ENCODE results near the gene RAB36.
"Not testable (repeated sequence)": the region's sequence is repeated elsewhere in the genome, so short reads cannot be mapped to it uniquely, and the experiment has no call there.

Gene RAB36

DNA sequence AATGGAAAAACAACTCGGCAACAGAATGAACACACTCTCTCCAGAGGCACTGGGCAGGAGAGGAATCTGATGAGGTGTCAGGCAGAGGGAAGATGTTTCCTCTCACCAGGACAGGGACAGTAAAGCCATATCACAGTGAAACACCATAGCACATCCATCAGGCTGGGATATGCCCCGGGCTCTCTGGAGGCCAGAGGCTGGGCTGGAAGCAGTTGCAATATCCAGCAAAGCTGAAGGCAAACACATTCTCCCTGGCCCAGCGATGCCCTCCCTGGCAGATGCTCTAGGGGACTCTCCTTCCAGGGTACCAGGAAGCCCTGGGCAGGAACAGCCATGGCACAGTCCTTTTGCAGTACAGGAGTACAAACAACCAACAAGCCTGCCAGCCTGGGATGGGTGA is 14.6 kb upstream of the RAB36 start:
- DNase-seq (ENCODE audit: low read depth, low spot score), result no peak
- Histone ChIP-seq H3K27me3 (ENCODE audit: control insufficient read depth, insufficient read depth, low read length) (no peaks in the 10 kb centered on the region), H3K36me3 (ENCODE audit: control insufficient read depth, insufficient read depth, low read length) (no peaks in the 10 kb centered on the region), H3K9me3 (ENCODE audit: control insufficient read depth, insufficient read depth, low read length) (no peaks in the 10 kb centered on the region), H3K4me3 (ENCODE audit: low read length) (no peak overlapping the region), H3K27ac (ENCODE audit: low read length) (no peak overlapping the region), H3K4me1 (ENCODE audit: control insufficient read depth, insufficient read depth, low read length) (peaks cover 2% of the 10 kb centered on the region)
- WGBS (ENCODE audit: insufficient coverage, insufficient read length), result no CpG with 5 or more reads among the region's 3 CpGs

DNA sequence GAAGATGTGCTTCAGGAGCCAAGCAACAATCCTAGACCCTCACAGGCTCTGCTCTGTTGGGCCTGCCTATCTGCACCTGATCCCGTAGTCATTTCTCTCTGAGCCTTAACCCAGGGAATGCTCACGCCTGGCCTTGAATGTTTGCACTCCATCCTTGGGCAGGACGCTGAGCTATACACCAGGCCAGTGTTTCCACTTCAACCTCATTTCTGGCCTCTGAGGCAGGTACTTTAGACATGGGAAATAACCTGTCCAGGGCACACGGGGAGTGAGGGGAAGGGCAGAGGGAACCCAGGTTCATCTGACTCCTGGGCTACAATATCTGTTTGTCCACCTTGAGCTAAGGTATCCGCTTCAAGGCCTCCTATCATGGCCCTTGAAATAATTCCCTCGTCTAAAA is 13.3 kb upstream of the RAB36 start:
- H3K36me3 ChIP-seq (ENCODE audit: control insufficient read depth, insufficient read depth, low read length), result no peaks in the 10 kb centered on the region
- no peaks in the 10 kb centered on the region for H3K9me3 ChIP-seq (ENCODE audit: control insufficient read depth, insufficient read depth, low read length)
- no peak for DNase-seq (ENCODE audit: low read depth, low spot score)
- H3K27ac ChIP-seq (ENCODE audit: low read length), result no peak overlapping the region
- no peak overlapping the region for H3K4me3 ChIP-seq (ENCODE audit: low read length)
- H3K4me1 ChIP-seq (ENCODE audit: control insufficient read depth, insufficient read depth, low read length), result peaks cover 2% of the 10 kb centered on the region
- H3K27me3 ChIP-seq (ENCODE audit: control insufficient read depth, insufficient read depth, low read length), result no peaks in the 10 kb centered on the region
- no CpG with 5 or more reads among the region's 6 CpGs for WGBS (ENCODE audit: insufficient coverage, insufficient read length)

DNA sequence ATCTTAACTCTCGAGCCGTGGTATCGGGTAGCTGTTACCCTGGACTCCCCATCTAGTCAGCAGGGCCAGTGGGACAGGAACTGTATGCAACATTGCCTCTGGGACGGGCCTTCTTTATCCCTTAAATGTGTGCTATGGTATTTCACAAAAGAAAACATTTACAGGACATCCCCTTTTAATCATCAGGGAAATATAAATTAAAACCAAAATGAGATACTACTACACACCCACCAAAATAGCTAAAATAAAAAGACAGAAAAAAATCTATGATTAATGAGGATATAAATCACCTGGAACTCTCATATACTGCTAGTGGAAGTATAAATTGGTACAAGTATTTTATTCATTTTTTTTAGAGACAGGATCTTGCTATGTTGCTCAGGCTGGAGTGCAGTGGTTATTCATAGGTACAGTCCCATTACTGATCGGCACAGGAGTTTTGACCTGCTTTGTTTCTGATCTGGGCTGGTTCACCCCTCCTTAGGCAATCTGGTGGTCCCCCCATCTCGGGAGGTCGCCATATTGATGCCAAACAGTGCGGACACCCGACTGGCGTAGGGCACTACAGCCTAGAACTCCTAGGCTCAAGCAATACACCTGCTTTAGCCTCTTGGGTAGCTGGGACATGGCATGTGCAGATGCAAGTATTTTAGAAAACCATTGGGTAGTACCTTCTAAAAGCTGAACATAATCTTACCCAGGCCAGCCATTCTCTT is 12.7 kb upstream of the RAB36 start:
- DNase-seq (ENCODE audit: low read depth, low spot score), result no peak
- WGBS (ENCODE audit: insufficient coverage, insufficient read length), result no CpG with 5 or more reads among the region's 10 CpGs

DNA sequence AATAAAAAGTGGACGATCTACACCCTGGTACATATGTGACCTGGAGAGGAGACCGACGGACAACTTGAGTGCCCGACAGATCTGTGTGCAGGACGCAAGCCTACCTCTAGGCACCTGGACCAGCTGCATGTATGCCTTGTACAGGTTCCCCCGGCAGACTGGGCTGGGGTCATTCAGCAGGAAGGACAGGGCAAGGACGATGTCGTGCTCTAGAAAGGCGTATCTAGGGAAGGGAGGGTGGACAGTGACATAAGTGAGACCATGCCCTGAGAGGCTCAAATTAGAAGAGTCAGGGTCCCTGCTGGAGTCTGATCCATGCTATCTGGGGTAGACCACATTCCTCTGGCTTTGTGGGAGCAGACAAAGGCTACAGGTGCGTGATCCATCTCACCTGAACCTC is 11.4 kb upstream of the RAB36 start:
- WGBS (ENCODE audit: insufficient coverage, insufficient read length), result no CpG with 5 or more reads among the region's 10 CpGs
- H3K4me3 ChIP-seq (ENCODE audit: low read length), result no peak overlapping the region
- no peaks in the 10 kb centered on the region for H3K4me1 ChIP-seq (ENCODE audit: control insufficient read depth, insufficient read depth, low read length)
- H3K27ac ChIP-seq (ENCODE audit: low read length), result no peak overlapping the region
- H3K9me3 ChIP-seq (ENCODE audit: control insufficient read depth, insufficient read depth, low read length), result no peaks in the 10 kb centered on the region
- H3K27me3 ChIP-seq (ENCODE audit: control insufficient read depth, insufficient read depth, low read length), result no peaks in the 10 kb centered on the region
- H3K36me3 ChIP-seq (ENCODE audit: control insufficient read depth, insufficient read depth, low read length), result no peaks in the 10 kb centered on the region
- no peak for DNase-seq (ENCODE audit: low read depth, low spot score)

More for the DNA sequence above, 12.7 kb upstream of the RAB36 start:
- Histone ChIP-seq H3K27me3 (ENCODE audit: control insufficient read depth, insufficient read depth, low read length) (no peaks in the 10 kb centered on the region), H3K27ac (ENCODE audit: low read length) (no peak overlapping the region), H3K36me3 (ENCODE audit: control insufficient read depth, insufficient read depth, low read length) (no peaks in the 10 kb centered on the region), H3K4me1 (ENCODE audit: control insufficient read depth, insufficient read depth, low read length) (peaks cover 2% of the 10 kb centered on the region), H3K4me3 (ENCODE audit: low read length) (no peak overlapping the region), H3K9me3 (ENCODE audit: control insufficient read depth, insufficient read depth, low read length) (no peaks in the 10 kb centered on the region)

DNA sequence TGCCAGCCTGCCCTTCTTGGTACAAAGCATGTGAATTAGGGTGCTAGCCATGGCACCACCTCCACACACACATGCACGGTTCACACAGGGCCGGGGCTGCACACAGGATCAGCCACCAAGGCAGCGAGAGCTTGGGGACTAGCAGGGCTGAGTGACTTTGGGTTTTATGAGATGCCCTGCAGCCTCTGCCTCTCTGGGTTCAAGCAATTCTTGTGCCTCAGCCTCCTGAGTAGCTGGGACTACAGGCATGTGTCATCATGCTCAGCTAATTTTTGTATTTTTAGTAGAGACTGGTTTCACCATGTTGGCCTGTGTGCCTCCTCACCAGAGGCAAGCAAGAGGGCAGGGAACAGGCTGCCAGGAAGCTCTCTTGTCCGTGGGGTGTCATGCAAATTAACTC is 8.3 kb upstream of the RAB36 start:
- not testable (repeated sequence) for H3K36me3 ChIP-seq (ENCODE audit: control insufficient read depth, insufficient read depth, low read length); H3K27ac ChIP-seq (ENCODE audit: low read length); H3K4me1 ChIP-seq (ENCODE audit: control insufficient read depth, insufficient read depth, low read length); DNase-seq (ENCODE audit: low read depth, low spot score); H3K4me3 ChIP-seq (ENCODE audit: low read length); H3K27me3 ChIP-seq (ENCODE audit: control insufficient read depth, insufficient read depth, low read length); H3K9me3 ChIP-seq (ENCODE audit: control insufficient read depth, insufficient read depth, low read length)
- no CpG with 5 or more reads among the region's 4 CpGs for WGBS (ENCODE audit: insufficient coverage, insufficient read length)

DNA sequence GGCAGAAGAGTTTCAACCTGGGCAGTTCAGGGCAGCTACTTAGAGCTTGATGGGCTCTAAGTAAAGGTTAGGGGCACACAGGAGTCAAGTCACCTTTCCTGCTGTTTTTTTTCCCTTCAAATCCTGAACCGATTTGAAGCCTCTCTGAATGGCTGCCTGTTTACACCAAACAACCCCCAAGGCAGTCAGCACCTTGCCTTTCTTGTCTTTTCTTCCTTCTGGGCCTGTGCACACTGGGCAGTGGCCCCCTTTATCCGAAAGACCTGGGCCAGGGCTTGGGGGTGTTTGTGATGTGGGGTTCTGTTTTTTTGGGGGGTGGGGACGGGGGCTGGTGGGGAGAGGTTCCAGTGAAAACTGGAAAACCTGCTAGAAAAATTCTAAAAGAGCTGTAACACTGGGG is 7.8 kb upstream of the RAB36 start:
- H3K4me1 ChIP-seq (ENCODE audit: control insufficient read depth, insufficient read depth, low read length), result peaks cover 1% of the 10 kb centered on the region; the same call in 1 of the 2 replicates
- no peaks in the 10 kb centered on the region for H3K27me3 ChIP-seq (ENCODE audit: control insufficient read depth, insufficient read depth, low read length)
- no peaks in the 10 kb centered on the region for H3K36me3 ChIP-seq (ENCODE audit: control insufficient read depth, insufficient read depth, low read length)
- WGBS (ENCODE audit: insufficient coverage, insufficient read length), result no CpG with 5 or more reads among the region's 3 CpGs
- DNase-seq (ENCODE audit: low read depth, low spot score), result no peak
- H3K4me3 ChIP-seq (ENCODE audit: low read length), result no peak overlapping the region
- H3K9me3 ChIP-seq (ENCODE audit: control insufficient read depth, insufficient read depth, low read length), result no peaks in the 10 kb centered on the region
- no peak overlapping the region for H3K27ac ChIP-seq (ENCODE audit: low read length)

DNA sequence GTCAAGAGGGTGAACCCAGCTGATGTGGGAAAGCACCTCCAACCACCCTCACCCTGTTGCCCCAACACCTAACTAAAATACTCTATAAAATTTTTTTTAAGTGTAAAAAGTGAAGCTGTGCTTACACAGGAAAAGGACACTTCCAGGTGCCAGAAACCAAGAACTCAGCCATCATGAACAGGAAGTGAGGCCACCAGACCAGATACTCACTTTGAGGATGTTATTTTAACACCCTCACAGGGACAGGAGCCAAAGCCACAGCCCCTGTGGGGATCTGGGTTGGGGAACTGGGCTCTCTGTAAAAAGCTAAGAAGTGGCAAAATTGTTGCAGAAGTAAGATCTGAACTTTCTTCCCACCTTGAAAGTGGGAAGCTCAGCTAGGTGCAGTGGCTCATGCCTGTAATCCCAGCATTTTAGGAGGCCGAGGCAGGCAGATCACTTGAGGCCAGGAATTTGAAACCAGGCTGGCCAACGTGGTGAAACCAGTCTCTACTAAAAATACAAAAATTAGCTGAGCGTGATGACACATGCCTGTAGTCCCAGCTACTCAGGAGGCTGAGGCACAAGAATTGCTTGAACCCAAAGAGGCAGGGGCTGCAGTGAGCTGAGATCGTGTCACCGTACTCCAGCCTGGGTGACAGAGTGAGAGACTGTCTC is 7.2 kb upstream of the RAB36 start:
- Histone ChIP-seq H3K4me3 (ENCODE audit: low read length) (no peak overlapping the region), H3K27ac (ENCODE audit: low read length) (no peak overlapping the region)
- DNase-seq (ENCODE audit: low read depth, low spot score), result no peak

DNA sequence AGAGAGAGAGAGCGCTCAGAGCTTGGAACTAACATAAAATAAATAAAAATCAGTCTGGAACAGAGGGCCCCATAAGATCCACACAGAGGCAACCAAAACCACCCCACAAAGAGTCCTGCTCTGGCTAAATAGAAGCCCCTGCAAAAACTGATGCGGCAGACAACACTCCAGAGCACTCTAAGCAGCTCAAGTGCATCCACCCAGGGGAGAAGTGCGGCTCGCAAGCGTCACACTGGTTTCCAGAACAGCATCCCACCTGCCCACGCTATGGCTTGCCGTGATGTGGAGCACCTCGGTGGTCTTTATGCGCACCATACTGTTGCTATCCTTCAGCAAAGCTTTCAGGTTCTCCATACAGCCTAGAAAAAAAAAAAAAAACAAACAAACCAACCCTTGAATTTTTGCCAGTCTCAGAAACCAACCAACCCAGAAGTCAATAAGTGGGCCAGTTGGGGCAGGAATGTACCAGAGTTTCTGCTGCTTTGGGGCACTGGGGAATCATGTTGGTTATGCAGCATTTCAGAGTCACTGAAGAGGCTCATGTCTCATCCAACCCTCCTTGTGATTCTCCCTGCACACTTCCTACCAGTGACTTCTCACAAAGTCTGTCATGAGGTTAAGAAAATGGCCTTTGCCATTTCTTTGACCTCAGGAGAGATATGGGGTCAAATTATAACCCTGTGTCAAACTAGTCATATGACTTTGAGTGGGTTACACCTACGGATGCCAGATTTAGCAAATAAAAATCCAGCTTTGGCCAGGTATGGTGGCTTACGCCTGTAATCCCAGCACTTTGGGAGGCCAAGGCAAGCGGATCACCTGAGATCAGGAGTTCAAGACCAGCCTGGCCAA is 6.5 kb upstream of the RAB36 start:
- H3K4me1 ChIP-seq (ENCODE audit: control insufficient read depth, insufficient read depth, low read length), result peaks cover 1% of the 10 kb centered on the region; the same call in 1 of the 2 replicates
- no peaks in the 10 kb centered on the region for H3K27me3 ChIP-seq (ENCODE audit: control insufficient read depth, insufficient read depth, low read length)
- no peak for DNase-seq (ENCODE audit: low read depth, low spot score)
- no peaks in the 10 kb centered on the region for H3K36me3 ChIP-seq (ENCODE audit: control insufficient read depth, insufficient read depth, low read length)
- H3K9me3 ChIP-seq (ENCODE audit: control insufficient read depth, insufficient read depth, low read length), result no peaks in the 10 kb centered on the region
- H3K27ac ChIP-seq (ENCODE audit: low read length), result no peak overlapping the region
- no CpG with 5 or more reads among the region's 12 CpGs for WGBS (ENCODE audit: insufficient coverage, insufficient read length)
- no peak overlapping the region for H3K4me3 ChIP-seq (ENCODE audit: low read length)

More for the DNA sequence above, 7.2 kb upstream of the RAB36 start:
- Histone ChIP-seq H3K36me3 (ENCODE audit: control insufficient read depth, insufficient read depth, low read length) (no peaks in the 10 kb centered on the region), H3K27me3 (ENCODE audit: control insufficient read depth, insufficient read depth, low read length) (no peaks in the 10 kb centered on the region), H3K9me3 (ENCODE audit: control insufficient read depth, insufficient read depth, low read length) (no peaks in the 10 kb centered on the region), H3K4me1 (ENCODE audit: control insufficient read depth, insufficient read depth, low read length) (peaks cover 1% of the 10 kb centered on the region; the same call in 1 of the 2 replicates)
- WGBS (ENCODE audit: insufficient coverage, insufficient read length), result no CpG with 5 or more reads among the region's 5 CpGs

DNA sequence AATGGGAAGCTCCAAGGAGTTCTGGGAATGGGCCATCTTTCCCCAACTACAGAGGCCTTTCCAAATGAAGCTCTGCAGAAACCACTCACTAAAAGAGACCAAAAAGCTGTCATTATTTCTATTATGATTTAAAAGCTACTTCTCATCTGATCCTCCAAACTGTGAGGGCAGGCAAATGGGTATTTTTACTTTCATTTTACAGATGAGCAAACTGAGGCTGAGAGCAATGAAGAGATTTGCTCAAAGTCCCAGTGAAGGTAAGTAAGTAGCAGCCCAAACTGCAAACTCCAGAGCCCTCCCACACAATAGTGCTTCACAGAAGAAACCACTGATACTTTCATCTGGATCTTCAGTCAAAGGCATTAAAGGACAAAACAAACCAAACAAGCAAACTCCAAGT is 4.9 kb upstream of the RAB36 start:
- Histone ChIP-seq H3K9me3 (ENCODE audit: control insufficient read depth, insufficient read depth, low read length) (no peaks in the 10 kb centered on the region), H3K27me3 (ENCODE audit: control insufficient read depth, insufficient read depth, low read length) (no peaks in the 10 kb centered on the region), H3K27ac (ENCODE audit: low read length) (no peak overlapping the region), H3K36me3 (ENCODE audit: control insufficient read depth, insufficient read depth, low read length) (no peaks in the 10 kb centered on the region), H3K4me3 (ENCODE audit: low read length) (no peak overlapping the region), H3K4me1 (ENCODE audit: control insufficient read depth, insufficient read depth, low read length) (peaks cover 1% of the 10 kb centered on the region; the same call in 1 of the 2 replicates)
- DNase-seq (ENCODE audit: low read depth, low spot score), result no peak

DNA sequence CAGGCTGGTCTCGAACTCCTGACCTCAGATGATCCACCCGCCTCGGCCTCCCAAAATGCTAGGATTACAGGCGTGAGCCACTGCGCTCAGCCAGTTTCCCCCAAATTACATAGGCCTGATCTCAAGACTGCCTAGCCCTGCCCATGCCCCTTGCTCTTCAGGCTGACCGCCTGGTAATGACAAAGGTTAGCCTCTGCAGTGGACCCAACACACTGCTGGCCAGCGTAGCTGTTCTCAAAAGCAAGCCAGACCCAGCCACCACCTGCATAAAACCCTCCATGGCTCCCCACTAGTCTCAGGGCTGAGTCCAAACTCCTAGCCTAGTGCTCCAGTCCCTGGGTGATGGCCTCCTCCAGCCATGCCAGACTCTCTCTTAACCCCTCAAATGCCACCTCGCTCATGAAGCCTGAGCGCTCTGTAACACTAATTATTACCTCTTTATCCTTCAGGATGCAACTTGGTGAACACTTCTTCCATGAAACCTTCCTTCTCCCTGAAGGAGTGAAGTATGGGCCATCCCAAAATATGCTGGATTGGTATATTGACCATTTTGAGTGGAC is 2.7 kb upstream of the RAB36 start:
- Histone ChIP-seq H3K4me3 (ENCODE audit: low read length) (no peak overlapping the region), H3K36me3 (ENCODE audit: control insufficient read depth, insufficient read depth, low read length) (no peaks in the 10 kb centered on the region), H3K9me3 (ENCODE audit: control insufficient read depth, insufficient read depth, low read length) (no peaks in the 10 kb centered on the region), H3K4me1 (ENCODE audit: control insufficient read depth, insufficient read depth, low read length) (peaks cover 1% of the 10 kb centered on the region; the same call in 1 of the 2 replicates), H3K27ac (ENCODE audit: low read length) (no peak overlapping the region), H3K27me3 (ENCODE audit: control insufficient read depth, insufficient read depth, low read length) (no peaks in the 10 kb centered on the region)
- DNase-seq (ENCODE audit: low read depth, low spot score), result no peak
- no CpG with 5 or more reads among the region's 9 CpGs for WGBS (ENCODE audit: insufficient coverage, insufficient read length)
